NT2/D1 (cell line): ENCODE data around the gene UBE2N.

Experiments
- DNase-seq: peaks from one replicate; pipeline ENCODE4 v3.0.0-alpha.2; 2011; ENCODE audit warnings: low read depth, low spot score
- H3K27me3 ChIP-seq: 2 replicates; pipeline ENCODE4 v1.6.0; 2011; ENCODE audit warnings: mild to moderate bottlenecking; ENCODE audit not compliant: insufficient read length, insufficient read depth
- H3K36me3 ChIP-seq: 2 replicates; pipeline ENCODE4 v1.6.1; 2011; ENCODE audit warnings: mild to moderate bottlenecking, low read length, mixed read lengths; ENCODE audit not compliant: insufficient read depth, insufficient read length
- H3K4me1 ChIP-seq: 2 replicates; pipeline ENCODE4 v1.5.1; 2011; ENCODE audit not compliant: insufficient read depth, insufficient read length
- H3K4me3 ChIP-seq: 2 replicates; pipeline ENCODE4 v1.5.1; 2011; ENCODE audit warnings: low read depth; ENCODE audit not compliant: insufficient read length
- H3K9ac ChIP-seq: 2 replicates; pipeline ENCODE4 v1.6.0; 2011; ENCODE audit warnings: low read depth; ENCODE audit not compliant: insufficient read length
- H3K9me3 ChIP-seq: 2 replicates; pipeline ENCODE4 v1.5.1; 2011; ENCODE audit warnings: mild to moderate bottlenecking, low read length; ENCODE audit not compliant: insufficient read depth
- SUZ12 ChIP-seq: IDR thresholded peaks from 2 replicates; pipeline ENCODE4 v1.6.1; 2011; ENCODE audit not compliant: insufficient read length, insufficient read depth; ENCODE audit errors: extremely low read depth
- YY1 ChIP-seq: IDR thresholded peaks from 2 replicates; pipeline ENCODE4 v1.6.1; 2011; ENCODE audit not compliant: insufficient read length, insufficient read depth
- ZNF274 ChIP-seq: IDR thresholded peaks from 2 replicates; pipeline ENCODE4 v1.6.1; 2011; ENCODE audit warnings: mild to moderate bottlenecking, low read depth, low read length

UBE2N gene

DNA sequence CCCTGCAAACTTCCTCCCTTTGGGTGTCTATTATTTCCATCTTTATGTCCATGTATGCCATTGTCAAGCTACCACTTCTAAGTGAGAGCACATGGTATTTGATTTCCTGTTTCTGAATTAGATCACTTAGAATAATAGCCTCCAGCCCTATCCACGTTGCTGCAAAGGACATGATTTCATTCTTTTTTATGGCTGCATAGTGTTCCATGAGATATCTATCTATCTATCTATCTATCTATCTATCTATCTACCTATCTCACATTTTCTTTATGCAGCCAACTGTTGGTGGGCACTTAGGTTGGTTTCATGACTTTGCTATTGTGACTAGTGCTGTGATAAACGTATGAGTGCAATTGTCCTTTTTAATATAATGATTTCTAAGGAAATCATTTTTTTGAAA lies 14.3 kb upstream of the UBE2N start:
- Histone ChIP-seq H3K36me3 (no peaks in the 10 kb centered on the region), H3K9me3 (no peaks in the 10 kb centered on the region), H3K9ac (no peak overlapping the region), H3K4me1 (no peaks in the 10 kb centered on the region), H3K4me3 (no peak overlapping the region), H3K27me3 (no peaks in the 10 kb centered on the region)
- no peak for DNase-seq
- TF ChIP-seq YY1, result no peak
- no peak for TF ChIP-seq ZNF274
- TF ChIP-seq SUZ12, result no peak

DNA sequence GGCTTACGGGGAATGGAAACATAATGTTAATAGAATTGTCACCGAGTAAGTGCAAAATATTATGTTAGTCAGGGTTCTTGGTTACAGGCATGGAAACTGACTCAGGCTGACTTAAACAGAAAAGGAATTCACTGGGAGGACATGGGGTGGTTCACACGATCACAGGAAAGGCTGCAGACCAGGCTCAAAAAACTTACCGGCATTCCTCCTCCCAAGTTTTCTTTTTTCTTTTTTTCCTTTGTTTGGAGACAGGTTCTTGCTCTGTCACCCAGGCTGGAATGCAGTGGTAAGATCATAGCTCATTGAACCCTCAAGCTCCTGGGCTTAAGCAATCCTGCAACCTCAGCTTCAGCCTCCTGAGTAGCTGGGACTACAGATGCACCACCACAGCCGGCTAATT lies 11.9 kb upstream of the UBE2N start:
- Histone ChIP-seq H3K9me3 (no peaks in the 10 kb centered on the region), H3K27me3 (no peaks in the 10 kb centered on the region), H3K4me3 (no peak overlapping the region), H3K9ac (no peak overlapping the region), H3K4me1 (peaks cover 3% of the 10 kb centered on the region), H3K36me3 (no peaks in the 10 kb centered on the region)
- TF ChIP-seq SUZ12 (no peak), ZNF274 (no peak), YY1 (no peak)
- DNase-seq, result no peak

DNA sequence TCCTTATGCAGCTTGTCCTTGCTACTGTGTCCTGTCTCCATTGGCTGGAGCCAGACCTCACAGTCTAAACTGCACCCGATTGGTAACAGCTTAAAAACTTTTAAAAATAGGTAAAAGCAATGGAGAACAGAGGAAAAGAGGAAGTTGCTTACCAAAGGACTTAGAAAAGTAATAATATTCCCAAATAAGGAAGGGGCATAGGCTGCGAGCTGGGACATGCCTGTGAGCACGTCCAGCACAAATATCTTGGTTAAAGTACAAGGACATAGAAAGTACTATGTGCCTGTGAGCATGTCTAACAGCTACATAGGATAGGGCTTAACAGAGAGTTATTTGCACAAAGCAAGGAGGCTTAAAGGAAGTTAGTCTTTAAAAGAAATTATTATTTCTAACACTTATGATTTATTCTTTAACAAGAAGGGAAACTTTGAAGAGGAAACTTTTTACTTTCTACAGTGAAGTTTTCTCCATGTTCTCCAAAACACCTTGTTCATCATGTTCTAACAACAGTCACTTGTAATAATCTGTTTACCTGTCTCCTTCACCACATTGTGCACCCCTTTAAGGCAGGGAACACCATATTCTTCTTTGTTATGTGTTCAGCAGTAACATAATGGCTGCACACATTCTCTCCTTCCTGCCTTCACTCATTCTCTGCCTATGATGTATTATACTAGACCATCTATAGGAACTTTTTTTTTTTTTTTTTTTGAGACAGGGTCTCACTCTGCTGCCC lies 9.8 kb upstream of the UBE2N start:
- no peaks in the 10 kb centered on the region for H3K36me3 ChIP-seq
- H3K4me3 ChIP-seq, result no peak overlapping the region
- H3K4me1 ChIP-seq, result peaks cover 3% of the 10 kb centered on the region
- no peaks in the 10 kb centered on the region for H3K9me3 ChIP-seq
- TF ChIP-seq SUZ12 (no peak), ZNF274 (no peak), YY1 (no peak)
- DNase-seq, result no peak
- no peaks in the 10 kb centered on the region for H3K27me3 ChIP-seq
- no peak overlapping the region for H3K9ac ChIP-seq

DNA sequence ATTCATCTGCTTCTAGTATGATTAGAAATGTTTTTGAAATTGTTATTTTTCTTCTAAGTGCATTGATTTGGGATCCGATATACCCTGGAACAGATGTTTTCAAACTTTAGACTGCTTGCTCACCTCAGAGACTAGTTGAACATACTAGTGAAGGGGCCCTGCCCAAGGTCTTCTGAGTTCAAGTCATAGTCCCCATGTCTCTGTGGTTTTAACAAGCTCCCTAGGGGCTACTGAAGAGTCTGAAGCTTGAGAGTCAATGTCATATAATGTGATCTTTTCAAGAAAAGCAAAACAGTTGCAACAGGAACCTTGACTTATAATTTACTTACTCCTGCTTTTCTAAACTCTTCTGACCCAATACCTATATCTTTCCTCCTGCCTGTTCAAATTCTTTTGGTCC lies 7.5 kb upstream of the UBE2N start:
- Histone ChIP-seq H3K4me3 (no peak overlapping the region), H3K9ac (no peak overlapping the region), H3K4me1 (peaks cover 3% of the 10 kb centered on the region), H3K36me3 (no peaks in the 10 kb centered on the region), H3K27me3 (no peaks in the 10 kb centered on the region), H3K9me3 (no peaks in the 10 kb centered on the region)
- no peak for TF ChIP-seq YY1
- no peak for TF ChIP-seq SUZ12
- no peak for TF ChIP-seq ZNF274
- no peak for DNase-seq

DNA sequence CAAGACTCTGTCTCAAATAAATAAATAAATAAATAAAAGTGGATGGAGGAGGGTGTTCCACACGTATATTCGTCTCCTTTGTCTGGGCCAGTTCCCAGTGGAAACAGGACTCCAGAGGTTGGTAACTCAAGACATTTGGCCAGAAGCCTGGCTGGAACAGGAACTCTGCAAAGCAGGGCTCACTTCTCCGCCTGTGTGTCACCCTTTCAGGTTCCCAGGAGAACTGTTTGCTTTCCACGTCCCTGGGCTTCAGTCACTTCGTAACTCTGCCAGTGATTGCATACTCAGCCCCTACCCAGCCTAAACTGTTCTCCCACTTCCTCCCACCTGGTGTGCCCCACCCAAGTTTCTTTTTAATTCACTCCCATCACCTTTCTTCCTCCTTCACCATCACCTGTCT lies 7.0 kb upstream of the UBE2N start:
- TF ChIP-seq YY1 (no peak), ZNF274 (no peak), SUZ12 (no peak)
- peaks cover 4% of the 10 kb centered on the region for H3K4me1 ChIP-seq

DNA sequence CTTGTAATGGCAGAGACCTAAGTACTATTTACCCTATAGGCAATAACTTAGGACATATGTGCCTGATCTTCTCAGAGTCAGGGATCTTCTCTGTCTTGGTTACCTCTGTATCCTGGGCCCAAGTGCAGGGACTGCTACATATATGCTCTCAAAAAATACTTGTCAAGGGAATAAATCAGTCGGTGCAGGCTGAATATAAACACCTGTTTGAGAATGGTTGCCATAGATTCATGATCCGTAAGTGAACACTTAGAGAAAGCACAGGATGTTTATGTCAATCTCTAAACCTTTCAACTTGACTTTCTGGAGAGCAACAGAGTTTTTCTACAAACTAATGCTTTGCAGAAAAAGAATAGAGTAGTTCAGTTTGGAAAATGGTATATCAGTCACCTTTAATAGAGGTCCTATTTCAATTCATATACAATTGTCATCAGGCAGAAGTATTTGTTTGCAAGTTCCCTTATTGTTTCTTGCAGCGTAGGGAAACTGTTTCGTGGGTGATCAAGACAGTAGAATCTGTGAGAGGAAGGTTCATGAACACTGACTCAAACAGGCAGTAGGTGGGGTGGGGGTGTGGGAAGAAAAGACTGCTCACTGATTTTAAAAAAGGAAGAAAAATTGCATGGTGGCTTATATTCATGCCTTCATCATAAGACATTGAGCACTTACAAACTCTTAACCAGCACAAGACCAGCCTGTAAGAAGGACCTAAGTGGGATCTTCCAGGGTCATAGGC lies 6.0 kb upstream of the UBE2N start:
- no peak overlapping the region for H3K4me3 ChIP-seq

More for the DNA sequence above, 7.0 kb upstream of the UBE2N start:
- no peaks in the 10 kb centered on the region for H3K36me3 ChIP-seq
- DNase-seq, result no peak
- H3K9me3 ChIP-seq, result no peaks in the 10 kb centered on the region
- H3K9ac ChIP-seq, result no peak overlapping the region
- no peaks in the 10 kb centered on the region for H3K27me3 ChIP-seq
- no peak overlapping the region for H3K4me3 ChIP-seq

DNA sequence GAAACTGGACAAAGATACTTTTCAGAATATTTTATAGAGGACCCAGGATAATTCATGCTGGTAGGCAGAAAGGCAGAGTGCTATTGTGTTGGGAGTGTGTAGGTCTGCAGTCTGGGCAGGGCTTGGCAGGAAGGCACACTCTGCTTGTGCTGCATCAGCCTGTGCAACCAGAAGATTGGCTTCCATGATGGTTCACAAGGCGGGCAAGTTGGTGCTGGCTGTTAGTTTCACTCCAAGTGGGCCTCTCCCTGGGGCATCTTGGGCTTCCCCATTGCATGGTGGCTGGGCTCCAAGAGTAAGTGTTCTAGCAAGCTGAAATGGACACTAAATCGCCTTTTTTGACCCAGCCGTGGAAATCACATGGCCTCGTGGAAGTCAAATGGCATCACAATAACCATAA lies 1.8 kb upstream of the UBE2N start:
- no peak overlapping the region for H3K4me3 ChIP-seq

More for the DNA sequence above, 6.0 kb upstream of the UBE2N start:
- Histone ChIP-seq H3K27me3 (no peaks in the 10 kb centered on the region), H3K9ac (no peak overlapping the region), H3K4me1 (peaks cover 6% of the 10 kb centered on the region), H3K9me3 (no peaks in the 10 kb centered on the region), H3K36me3 (no peaks in the 10 kb centered on the region)
- DNase-seq, result no peak
- TF ChIP-seq SUZ12 (no peak), YY1 (no peak), ZNF274 (no peak)

More for the DNA sequence above, 1.8 kb upstream of the UBE2N start:
- Histone ChIP-seq H3K4me1 (peaks cover 2% of the 10 kb centered on the region), H3K36me3 (peaks cover 3% of the 10 kb centered on the region), H3K9ac (no peak overlapping the region), H3K27me3 (no peaks in the 10 kb centered on the region), H3K9me3 (no peaks in the 10 kb centered on the region)
- TF ChIP-seq ZNF274 (no peak), YY1 (no peak), SUZ12 (no peak)
- DNase-seq, result no peak
